GM19468 (cell line): ENCODE measurements around the gene CD44.

Experiments used
- ATAC-seq: cut with Tn5 transposase; IDR thresholded peaks from one replicate; pipeline ENCODE4 v1.9.1; 2021; ENCODE audit warnings: mild to moderate bottlenecking, moderate library complexity, moderate number of reproducible peaks; ENCODE audit not compliant: unreplicated experiment; ENCODE audit errors: extremely low read depth

CD44 gene

GRCh38 chr11:35136311-35136710, 2.7 kb upstream of the CD44 start:
- no peak for ATAC-seq

- ATAC-seq: no peak
Observed at GRCh38 chr11:35138058-35138457, 913 bp upstream of the CD44 start.

- no peak for ATAC-seq
Observed at GRCh38 chr11:35138606-35138942, 397 bp upstream of the CD44 start.

- ATAC-seq: no peak
Observed at GRCh38 chr11:35139722-35140282, 831 bp downstream of the CD44 start.

GRCh38 chr11:35141071-35141470, 2.1 kb downstream of the CD44 start:
- ATAC-seq: no peak

GRCh38 chr11:35141571-35141971, 2.6 kb downstream of the CD44 start:
- ATAC-seq: no peak

- ATAC-seq: no peak
Observed at GRCh38 chr11:35142481-35143075, 3.6 kb downstream of the CD44 start.

- no peak for ATAC-seq
Observed at GRCh38 chr11:35143297-35144135, 4.5 kb downstream of the CD44 start.

GRCh38 chr11:35144136-35144741, 5.3 kb downstream of the CD44 start:
- peak; percentile 12 for ATAC-seq

GRCh38 chr11:35144806-35145205, 5.8 kb downstream of the CD44 start:
- no peak for ATAC-seq

GRCh38 chr11:35145271-35145670, 6.3 kb downstream of the CD44 start:
- peak; percentile 62 for ATAC-seq

GRCh38 chr11:35146074-35146521, 7.1 kb downstream of the CD44 start:
- no peak for ATAC-seq

- no peak for ATAC-seq
Observed at GRCh38 chr11:35146711-35147110, 7.7 kb downstream of the CD44 start.

- ATAC-seq: no peak
Observed at GRCh38 chr11:35147235-35147634, 8.3 kb downstream of the CD44 start.

GRCh38 chr11:35148163-35148837, 9.3 kb downstream of the CD44 start:
- no peak for ATAC-seq

GRCh38 chr11:35150454-35150853, 11.5 kb downstream of the CD44 start:
- no peak for ATAC-seq

- no peak for ATAC-seq
Observed at GRCh38 chr11:35151241-35151640, 12.3 kb downstream of the CD44 start.

GRCh38 chr11:35151683-35152280, 12.8 kb downstream of the CD44 start:
- no peak for ATAC-seq

- no peak for ATAC-seq
Observed at GRCh38 chr11:35152575-35152974, 13.6 kb downstream of the CD44 start.

GRCh38 chr11:35153280-35153679, 14.3 kb downstream of the CD44 start:
- ATAC-seq: no peak
